HL-60 (cell line): ENCODE data around the gene TFPT.

Experiments
- GABPA ChIP-seq: IDR thresholded peaks from 2 replicates; pipeline ENCODE4 v1.6.1; 2012; ENCODE audit warnings: low read depth
- POLR2AphosphoS5 ChIP-seq: IDR thresholded peaks from 2 replicates; pipeline ENCODE4 v1.6.1; 2012; ENCODE audit warnings: low read depth
- TF ChIP-seq, protein P1 (sequence below): IDR thresholded peaks from one replicate; pipeline ENCODE4 v1.5.1; 2011; ENCODE audit warnings: low read length, control low read depth, inconsistent platforms; ENCODE audit not compliant: insufficient read depth

DNA sequence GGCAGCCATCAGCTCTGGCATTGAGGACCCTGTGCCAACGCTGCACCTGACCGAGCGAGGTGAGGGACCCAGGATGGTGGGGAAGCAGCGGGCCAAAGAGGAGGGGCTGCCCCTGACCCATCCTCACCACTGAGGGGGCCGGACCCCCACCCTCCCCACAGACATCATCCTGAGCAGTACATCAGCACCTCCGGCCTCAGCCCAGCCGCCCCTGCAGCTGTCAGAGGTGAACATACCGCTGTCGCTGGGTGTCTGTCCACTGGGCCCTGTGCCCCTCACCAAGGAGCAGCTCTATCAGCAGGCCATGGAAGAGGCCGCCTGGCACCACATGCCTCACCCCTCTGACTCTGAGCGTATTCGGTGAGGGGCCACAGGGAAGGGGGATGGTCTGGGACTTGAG lies 36.8 kb upstream of the TFPT start:
- TF ChIP-seq, protein P1, sequence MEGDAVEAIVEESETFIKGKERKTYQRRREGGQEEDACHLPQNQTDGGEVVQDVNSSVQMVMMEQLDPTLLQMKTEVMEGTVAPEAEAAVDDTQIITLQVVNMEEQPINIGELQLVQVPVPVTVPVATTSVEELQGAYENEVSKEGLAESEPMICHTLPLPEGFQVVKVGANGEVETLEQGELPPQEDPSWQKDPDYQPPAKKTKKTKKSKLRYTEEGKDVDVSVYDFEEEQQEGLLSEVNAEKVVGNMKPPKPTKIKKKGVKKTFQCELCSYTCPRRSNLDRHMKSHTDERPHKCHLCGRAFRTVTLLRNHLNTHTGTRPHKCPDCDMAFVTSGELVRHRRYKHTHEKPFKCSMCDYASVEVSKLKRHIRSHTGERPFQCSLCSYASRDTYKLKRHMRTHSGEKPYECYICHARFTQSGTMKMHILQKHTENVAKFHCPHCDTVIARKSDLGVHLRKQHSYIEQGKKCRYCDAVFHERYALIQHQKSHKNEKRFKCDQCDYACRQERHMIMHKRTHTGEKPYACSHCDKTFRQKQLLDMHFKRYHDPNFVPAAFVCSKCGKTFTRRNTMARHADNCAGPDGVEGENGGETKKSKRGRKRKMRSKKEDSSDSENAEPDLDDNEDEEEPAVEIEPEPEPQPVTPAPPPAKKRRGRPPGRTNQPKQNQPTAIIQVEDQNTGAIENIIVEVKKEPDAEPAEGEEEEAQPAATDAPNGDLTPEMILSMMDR = no peak
- TF ChIP-seq GABPA = no peak
- no peak for TF ChIP-seq POLR2AphosphoS5
